Natural killer cell (primary cell): ENCODE results near the gene ZNF318. TPM values are rescaled to one million over a fixed set of nuclear protein-coding genes. Genes with fewer than 3 reads are reported as not detected.

Experiments
- ATAC-seq, 3 donors: fragments of 150-1000 bp in 2 of 3; fragments of 200-7000 bp in 1 of 3; cut with Tn5 transposase; 1 replicate in 1 of 3; 2 replicates in 2 of 3; pipeline ENCODE4 v1.10.0; 2021; ENCODE audit warnings: mild to moderate bottlenecking in 2 of 3, moderate library complexity in 2 of 3
- DNase-seq, 2 donors: peaks; one replicate each; pipeline versions ENCODE4 v3.0.0 to v3.0.0-alpha.2; 2013 to 2021; ENCODE audit warnings: mixed read lengths in 1 of 2
- H3K27ac ChIP-seq: one replicate; pipeline ENCODE4 v1.5.1; 2013; ENCODE audit warnings: mild to moderate bottlenecking, low read length
- H3K27me3 ChIP-seq: one replicate; pipeline ENCODE4 v1.6.1; 2013; ENCODE audit warnings: low read length; ENCODE audit not compliant: control insufficient read depth, insufficient read depth
- H3K36me3 ChIP-seq: one replicate; pipeline ENCODE4 v1.6.1; 2013; ENCODE audit warnings: low read length; ENCODE audit not compliant: control insufficient read depth, insufficient read depth
- H3K4me1 ChIP-seq: one replicate; pipeline ENCODE4 v1.6.1; 2013; ENCODE audit warnings: low read length; ENCODE audit not compliant: control insufficient read depth, insufficient read depth
- H3K4me3 ChIP-seq: one replicate; pipeline ENCODE4 v1.5.1; 2013; ENCODE audit warnings: low read length
- H3K9me3 ChIP-seq: one replicate; pipeline ENCODE4 v1.6.1; 2013; ENCODE audit warnings: low read length; ENCODE audit not compliant: control insufficient read depth, insufficient read depth
- H3K27ac Mint-ChIP-seq, 2 donors: one replicate each; pipeline ENCODE4 v1.8.0; 2022; ENCODE audit warnings: mild to moderate bottlenecking in 2 of 2, mixed read lengths in 2 of 2, moderate library complexity in 1 of 2
- H3K27me3 Mint-ChIP-seq, 2 donors: one replicate each; pipeline ENCODE4 v1.8.0; 2022; ENCODE audit warnings: low read depth in 2 of 2, mixed read lengths in 2 of 2
- H3K36me3 Mint-ChIP-seq: one replicate; pipeline ENCODE4 v1.8.0; 2022; ENCODE audit warnings: mixed read lengths
- H3K4me1 Mint-ChIP-seq, 2 donors: one replicate each; pipeline ENCODE4 v1.8.0; 2022; ENCODE audit warnings: mixed read lengths in 2 of 2
- H3K4me3 Mint-ChIP-seq: one replicate; pipeline ENCODE4 v1.8.0; 2022; ENCODE audit warnings: mild to moderate bottlenecking, moderate library complexity, mixed read lengths
- H3K9me3 Mint-ChIP-seq, 2 donors: one replicate each; pipeline ENCODE4 v1.8.0; 2022; ENCODE audit warnings: mixed read lengths in 2 of 2
- WGBS: methylation state at CpG from one replicate; pipeline ENCODE4 v1.1.7; 2013; ENCODE audit warnings: missing lambda C conversion rate; ENCODE audit not compliant: insufficient coverage; 5-methylcytosine and 5-hydroxymethylcytosine counted together
- intact Hi-C: fragments of 100-400 bp; cut with micrococcal nuclease; formaldehyde crosslinking; loops from one replicate; pipeline ENCODE4 v1.14.2; 2022
- total RNA-seq, 4 donors: library from RNA; stranded (reverse); fragments of 120-200 nt in 1 of 4; gene quantifications; one replicate each; pipeline versions ENCODE4 v1.2.3 to v1.2.4, GENCODE V29; 2013 to 2022
- TF ChIP-seq, protein P1 (sequence below): fragments of 200-600 bp; IDR thresholded peaks from one replicate; pipeline ENCODE4 v1.8.0; 2022; ENCODE audit warnings: antibody characterized with exemption

The ZNF318 gene
- total RNA-seq, 3 donors from 2014 or later (not counting 1 experiment from before 2014, with no cell fraction given) = 34.6 to 45.9 (median 43.0) TPM

DNA sequence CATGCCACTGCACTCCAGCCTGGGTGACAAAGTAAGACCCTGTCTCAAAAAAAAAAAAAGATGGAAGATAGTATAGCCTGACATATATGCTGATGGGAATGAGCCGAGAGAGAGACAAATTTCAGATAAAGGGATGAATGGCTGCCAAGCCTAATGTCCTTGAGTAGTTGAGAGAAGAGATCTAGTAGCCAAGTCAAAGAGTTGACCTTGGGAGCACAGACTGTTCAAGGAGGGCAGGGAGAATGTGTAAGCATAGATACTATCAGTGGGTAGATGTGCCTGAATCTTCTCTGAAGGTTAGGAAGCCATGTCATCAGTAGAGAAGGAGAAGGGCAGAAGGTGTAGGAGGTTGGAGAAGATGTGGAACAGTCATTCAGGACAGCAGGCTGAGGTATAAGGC lies 37.8 kb upstream of the ZNF318 start:
- Mint-ChIP-seq H3K9me3 (no peaks in the 10 kb centered on the region), H3K27ac (no peak overlapping the region), H3K4me1 (no peaks in the 10 kb centered on the region), H3K4me3 (no peak overlapping the region), H3K36me3 (no peaks in the 10 kb centered on the region), H3K27me3 (peaks cover 24 to 33% of the 10 kb centered on the region in 2 donors)
- H3K27me3 ChIP-seq = no peaks in the 10 kb centered on the region
- ATAC-seq (no peak), DNase-seq (no peak)
- 95% methylated on average over 1 of the region's 1 CpG for WGBS
- intact Hi-C loops = no loop called here
- H3K4me1 ChIP-seq = no peaks in the 10 kb centered on the region
- no peak overlapping the region for H3K27ac ChIP-seq
- H3K36me3 ChIP-seq = no peaks in the 10 kb centered on the region
- no peaks in the 10 kb centered on the region for H3K9me3 ChIP-seq
- TF ChIP-seq, protein P1, sequence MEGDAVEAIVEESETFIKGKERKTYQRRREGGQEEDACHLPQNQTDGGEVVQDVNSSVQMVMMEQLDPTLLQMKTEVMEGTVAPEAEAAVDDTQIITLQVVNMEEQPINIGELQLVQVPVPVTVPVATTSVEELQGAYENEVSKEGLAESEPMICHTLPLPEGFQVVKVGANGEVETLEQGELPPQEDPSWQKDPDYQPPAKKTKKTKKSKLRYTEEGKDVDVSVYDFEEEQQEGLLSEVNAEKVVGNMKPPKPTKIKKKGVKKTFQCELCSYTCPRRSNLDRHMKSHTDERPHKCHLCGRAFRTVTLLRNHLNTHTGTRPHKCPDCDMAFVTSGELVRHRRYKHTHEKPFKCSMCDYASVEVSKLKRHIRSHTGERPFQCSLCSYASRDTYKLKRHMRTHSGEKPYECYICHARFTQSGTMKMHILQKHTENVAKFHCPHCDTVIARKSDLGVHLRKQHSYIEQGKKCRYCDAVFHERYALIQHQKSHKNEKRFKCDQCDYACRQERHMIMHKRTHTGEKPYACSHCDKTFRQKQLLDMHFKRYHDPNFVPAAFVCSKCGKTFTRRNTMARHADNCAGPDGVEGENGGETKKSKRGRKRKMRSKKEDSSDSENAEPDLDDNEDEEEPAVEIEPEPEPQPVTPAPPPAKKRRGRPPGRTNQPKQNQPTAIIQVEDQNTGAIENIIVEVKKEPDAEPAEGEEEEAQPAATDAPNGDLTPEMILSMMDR = no peak
- H3K4me3 ChIP-seq = no peak overlapping the region

DNA sequence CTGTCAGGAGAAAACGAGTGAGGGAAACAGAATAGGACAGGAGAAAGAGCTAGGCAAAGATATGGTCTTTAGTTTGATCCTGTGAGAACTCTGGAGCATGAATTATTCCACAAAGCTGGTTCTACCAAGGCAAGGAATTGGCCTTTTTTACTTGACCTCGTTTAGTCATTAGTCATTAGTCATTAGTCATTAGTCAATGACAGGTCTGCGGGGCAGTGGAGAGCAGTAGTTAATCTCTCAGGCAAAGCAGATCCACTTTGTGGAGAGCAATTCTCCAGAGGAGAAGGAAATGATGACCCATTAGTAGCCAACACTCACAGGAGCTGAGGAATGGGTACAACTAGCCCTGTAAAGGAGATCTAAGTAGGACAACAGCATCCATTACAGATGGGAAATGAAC lies 35.9 kb upstream of the ZNF318 start:
- no peaks in the 10 kb centered on the region for H3K36me3 Mint-ChIP-seq
- ATAC-seq (no peak), DNase-seq (no peak)
- H3K27me3 Mint-ChIP-seq = peaks cover 27 to 40% of the 10 kb centered on the region in 2 donors
- no peaks in the 10 kb centered on the region for H3K4me1 ChIP-seq
- H3K27ac ChIP-seq = no peak overlapping the region
- H3K4me1 Mint-ChIP-seq = no peaks in the 10 kb centered on the region
- no peaks in the 10 kb centered on the region for H3K9me3 ChIP-seq
- H3K36me3 ChIP-seq = no peaks in the 10 kb centered on the region
- TF ChIP-seq, protein P1 = no peak
- no peak overlapping the region for H3K27ac Mint-ChIP-seq
- H3K27me3 ChIP-seq = no peaks in the 10 kb centered on the region
- H3K4me3 ChIP-seq = no peak overlapping the region
- WGBS = 67% methylated on average over 3 of the region's 3 CpGs
- no peaks in the 10 kb centered on the region for H3K9me3 Mint-ChIP-seq
- intact Hi-C loops = no loop called here
- H3K4me3 Mint-ChIP-seq = no peak overlapping the region

DNA sequence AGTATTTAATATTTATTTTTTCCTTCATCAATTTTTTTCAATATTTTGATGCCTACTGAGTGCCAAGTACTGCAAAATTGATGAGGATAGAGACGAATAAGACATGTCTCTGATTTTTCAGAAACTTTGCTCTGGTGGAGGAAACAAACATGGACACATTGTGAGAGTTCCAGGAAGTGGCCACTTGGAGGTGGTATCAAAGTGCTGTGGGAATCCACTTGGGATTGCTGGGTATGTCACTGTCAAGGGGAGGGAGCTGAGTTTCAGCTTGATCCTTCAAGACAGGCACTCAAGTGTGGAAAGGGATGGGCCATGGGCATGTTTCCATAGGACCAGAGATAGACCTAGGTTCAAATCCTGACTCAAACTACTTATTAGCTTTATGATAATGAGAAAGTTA lies 33.4 kb upstream of the ZNF318 start:
- H3K27ac Mint-ChIP-seq = no peak overlapping the region
- Histone ChIP-seq H3K27ac (no peak overlapping the region), H3K27me3 (no peaks in the 10 kb centered on the region), H3K4me3 (no peak overlapping the region), H3K4me1 (no peaks in the 10 kb centered on the region), H3K36me3 (no peaks in the 10 kb centered on the region), H3K9me3 (no peaks in the 10 kb centered on the region)
- no peaks in the 10 kb centered on the region for H3K36me3 Mint-ChIP-seq
- DNase-seq = no peak
- intact Hi-C loops = no loop called here
- H3K27me3 Mint-ChIP-seq = peaks cover 22 to 48% of the 10 kb centered on the region in 2 donors
- WGBS = 88% methylated on average over 1 of the region's 1 CpG
- TF ChIP-seq, protein P1 = no peak
- H3K4me1 Mint-ChIP-seq = peaks cover 1 to 3% of the 10 kb centered on the region in 2 donors
- ATAC-seq = no peak
- no peak overlapping the region for H3K4me3 Mint-ChIP-seq
- no peaks in the 10 kb centered on the region for H3K9me3 Mint-ChIP-seq

DNA sequence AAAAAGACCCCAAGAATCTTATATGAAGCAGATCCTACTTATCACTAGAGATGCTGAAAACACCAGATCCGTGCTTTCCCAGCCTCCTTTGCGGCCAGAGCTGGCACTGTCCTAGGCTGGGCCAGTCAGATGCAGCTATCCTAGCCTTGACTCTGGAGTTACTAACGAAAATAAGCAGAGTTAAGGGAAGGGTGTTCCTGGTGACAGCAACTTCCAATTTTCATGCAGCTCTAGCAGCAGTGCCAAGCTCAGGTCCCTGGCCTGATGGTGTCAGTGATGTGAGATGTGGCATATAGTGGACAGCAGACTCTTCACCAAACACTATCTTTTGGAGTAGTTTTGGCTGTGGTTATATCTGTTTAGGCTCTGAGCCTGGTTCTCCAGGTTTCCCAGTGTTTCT lies 32.3 kb upstream of the ZNF318 start:
- Histone ChIP-seq H3K27me3 (no peaks in the 10 kb centered on the region), H3K9me3 (no peaks in the 10 kb centered on the region), H3K36me3 (no peaks in the 10 kb centered on the region), H3K4me3 (no peak overlapping the region), H3K27ac (no peak overlapping the region), H3K4me1 (no peaks in the 10 kb centered on the region)
- Mint-ChIP-seq H3K27me3 (peaks cover 17 to 48% of the 10 kb centered on the region in 2 donors), H3K27ac (no peak overlapping the region), H3K4me1 (peaks cover 5 to 6% of the 10 kb centered on the region in 2 donors), H3K4me3 (no peak overlapping the region), H3K9me3 (no peaks in the 10 kb centered on the region), H3K36me3 (no peaks in the 10 kb centered on the region)
- no peak for DNase-seq
- intact Hi-C loops = no loop called here
- 93% methylated on average over 3 of the region's 3 CpGs for WGBS
- no peak for ATAC-seq
- TF ChIP-seq, protein P1 = no peak
